Osteoblast (primary cell): ENCODE data around the gene MDGA2. TPM values are rescaled to one million over a fixed set of nuclear protein-coding genes. Genes with fewer than 3 reads are reported as not detected.
"Not testable (repeated sequence)": the region's sequence is repeated elsewhere in the genome, so short reads cannot be mapped to it uniquely, and the experiment has no call there.

Experiments used
- DNase-seq: peaks from one replicate; pipeline ENCODE4 v3.0.0; 2011; ENCODE audit warnings: low spot score, mixed read lengths; ENCODE audit not compliant: insufficient read length; ENCODE audit errors: missing footprints
- H2AFZ ChIP-seq: 2 replicates; pipeline ENCODE4 v1.6.0; 2011; ENCODE audit warnings: mild to moderate bottlenecking, low read length
- H3K27ac ChIP-seq: 2 replicates; pipeline ENCODE4 v1.5.1; 2011; ENCODE audit warnings: mild to moderate bottlenecking, low read depth, low read length, moderate library complexity
- H3K27me3 ChIP-seq: 2 replicates; pipeline ENCODE4 v1.6.0; 2012; ENCODE audit warnings: mild to moderate bottlenecking, control low read depth, inconsistent platforms, low read length, moderate library complexity; ENCODE audit not compliant: insufficient read depth
- H3K36me3 ChIP-seq: 2 replicates; pipeline ENCODE4 v1.5.1; 2011; ENCODE audit warnings: mild to moderate bottlenecking, low read length, control low read depth, moderate library complexity; ENCODE audit not compliant: insufficient read depth
- H3K4me1 ChIP-seq: 2 replicates; pipeline ENCODE4 v1.5.1; 2011; ENCODE audit warnings: mild to moderate bottlenecking, low read length, control low read depth, moderate library complexity; ENCODE audit not compliant: insufficient read depth
- H3K4me2 ChIP-seq: 2 replicates; pipeline ENCODE4 v1.6.0; 2011; ENCODE audit warnings: mild to moderate bottlenecking, low read length; ENCODE audit not compliant: insufficient read depth
- H3K4me3 ChIP-seq: fragments of 200-600 bp; sonication (generic); 3 replicates; pipeline ENCODE4 v1.5.1; 2012; ENCODE audit warnings: mild to moderate bottlenecking, low read length, inconsistent platforms; ENCODE audit not compliant: insufficient read depth
- H3K79me2 ChIP-seq: 2 replicates; pipeline ENCODE4 v1.6.0; 2012; ENCODE audit warnings: mild to moderate bottlenecking, low read length, control low read depth, inconsistent platforms; ENCODE audit not compliant: insufficient read depth
- H3K9me3 ChIP-seq: 2 replicates; pipeline ENCODE4 v1.5.1; 2011; ENCODE audit warnings: low read depth, low read length, control low read depth
- H4K20me1 ChIP-seq: 2 replicates; pipeline ENCODE4 v1.6.0; 2012; ENCODE audit warnings: mild to moderate bottlenecking, low read length, control low read depth; ENCODE audit not compliant: insufficient read depth
- total RNA-seq: library from RNA; depleted of rRNA; stranded (reverse); fragments of >200 nt; gene quantifications from 2 replicates; pipeline ENCODE4 v1.2.3, GENCODE V29; 2012
- TF ChIP-seq, protein P1 (sequence below): IDR thresholded peaks from 2 replicates; pipeline ENCODE4 v1.5.1; 2011; ENCODE audit warnings: mild to moderate bottlenecking, low read depth, low read length, moderate library complexity; ENCODE audit errors: extremely low read depth

The MDGA2 gene
- total RNA-seq, 1 donor, result not detected

DNA sequence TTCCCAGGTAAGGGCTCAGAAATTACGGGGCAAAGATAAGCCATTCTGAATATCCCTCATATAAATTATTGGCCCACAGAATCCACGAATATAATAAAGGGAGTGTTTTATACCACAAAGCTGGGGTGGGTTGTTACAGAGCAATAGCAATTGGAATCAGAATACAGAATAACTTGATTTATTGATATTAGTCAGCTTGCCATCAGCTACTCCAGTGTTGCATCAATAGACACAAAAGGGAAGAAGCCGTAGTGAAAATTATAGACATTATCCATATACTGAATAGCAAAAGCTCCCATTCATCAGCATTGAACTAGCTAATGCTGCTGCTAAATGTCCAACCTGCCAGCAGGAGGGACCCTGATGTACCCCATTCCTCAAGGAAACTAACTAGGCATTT, 18.3 kb downstream of the MDGA2 start:
- Histone ChIP-seq H3K27me3 (no peaks in the 10 kb centered on the region), H3K4me3 (no peak overlapping the region), H3K79me2 (no peaks in the 10 kb centered on the region), H3K9me3 (peaks cover 4% of the 10 kb centered on the region), H3K4me1 (no peaks in the 10 kb centered on the region), H2AFZ (no peak overlapping the region), H4K20me1 (no peaks in the 10 kb centered on the region), H3K4me2 (no peak overlapping the region), H3K27ac (no peak overlapping the region), H3K36me3 (no peaks in the 10 kb centered on the region)
- TF ChIP-seq, protein P1, sequence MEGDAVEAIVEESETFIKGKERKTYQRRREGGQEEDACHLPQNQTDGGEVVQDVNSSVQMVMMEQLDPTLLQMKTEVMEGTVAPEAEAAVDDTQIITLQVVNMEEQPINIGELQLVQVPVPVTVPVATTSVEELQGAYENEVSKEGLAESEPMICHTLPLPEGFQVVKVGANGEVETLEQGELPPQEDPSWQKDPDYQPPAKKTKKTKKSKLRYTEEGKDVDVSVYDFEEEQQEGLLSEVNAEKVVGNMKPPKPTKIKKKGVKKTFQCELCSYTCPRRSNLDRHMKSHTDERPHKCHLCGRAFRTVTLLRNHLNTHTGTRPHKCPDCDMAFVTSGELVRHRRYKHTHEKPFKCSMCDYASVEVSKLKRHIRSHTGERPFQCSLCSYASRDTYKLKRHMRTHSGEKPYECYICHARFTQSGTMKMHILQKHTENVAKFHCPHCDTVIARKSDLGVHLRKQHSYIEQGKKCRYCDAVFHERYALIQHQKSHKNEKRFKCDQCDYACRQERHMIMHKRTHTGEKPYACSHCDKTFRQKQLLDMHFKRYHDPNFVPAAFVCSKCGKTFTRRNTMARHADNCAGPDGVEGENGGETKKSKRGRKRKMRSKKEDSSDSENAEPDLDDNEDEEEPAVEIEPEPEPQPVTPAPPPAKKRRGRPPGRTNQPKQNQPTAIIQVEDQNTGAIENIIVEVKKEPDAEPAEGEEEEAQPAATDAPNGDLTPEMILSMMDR, result no peak
- DNase-seq, result no peak

DNA sequence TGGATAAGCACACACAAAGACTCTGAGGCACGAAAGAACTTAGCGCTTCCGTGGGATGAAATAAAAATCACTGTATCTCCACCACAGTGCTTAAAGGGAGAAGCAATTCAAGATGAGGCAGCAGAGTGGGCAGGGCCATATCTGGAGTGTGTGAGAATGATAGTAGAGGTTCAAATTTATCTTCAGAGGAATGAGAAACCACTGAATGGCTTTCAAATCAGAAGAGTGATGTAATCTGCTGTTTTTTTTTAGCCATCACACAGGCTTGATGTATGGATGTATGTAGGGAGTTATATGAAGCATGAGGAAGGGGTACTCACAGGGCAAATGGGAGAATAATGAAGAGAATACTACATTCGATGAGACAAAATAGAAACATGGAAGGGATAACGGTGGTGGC, 24.1 kb downstream of the MDGA2 start:
- DNase-seq, result no peak
- Histone ChIP-seq H2AFZ (no peak overlapping the region), H4K20me1 (no peaks in the 10 kb centered on the region), H3K9me3 (peaks cover 4% of the 10 kb centered on the region), H3K27me3 (no peaks in the 10 kb centered on the region), H3K4me3 (no peak overlapping the region), H3K27ac (no peak overlapping the region), H3K4me1 (no peaks in the 10 kb centered on the region), H3K79me2 (no peaks in the 10 kb centered on the region), H3K4me2 (no peak overlapping the region), H3K36me3 (no peaks in the 10 kb centered on the region)
- TF ChIP-seq, protein P1, result no peak

DNA sequence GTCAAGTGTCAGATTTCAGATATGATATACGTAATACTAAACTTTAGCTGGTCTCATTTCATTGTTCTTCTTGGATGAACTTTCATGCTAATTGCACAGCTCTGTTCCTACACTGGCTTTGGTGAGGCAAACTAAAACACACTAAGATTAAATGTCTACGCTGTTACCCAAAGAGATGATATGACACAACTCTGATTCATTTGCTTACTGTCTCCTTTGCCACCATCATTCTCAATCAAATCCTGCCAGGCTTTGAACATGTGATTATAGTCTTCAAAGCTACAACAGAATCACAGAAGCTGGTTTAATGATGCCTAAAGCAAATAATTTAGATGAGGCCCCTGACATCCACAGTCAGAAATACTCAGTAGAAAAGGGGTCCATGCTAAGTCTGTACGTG, 37.7 kb downstream of the MDGA2 start:
- TF ChIP-seq, protein P1, result no peak
- Histone ChIP-seq H3K4me2 (no peak overlapping the region), H4K20me1 (no peaks in the 10 kb centered on the region), H3K27ac (no peak overlapping the region), H3K4me1 (no peaks in the 10 kb centered on the region), H3K27me3 (no peaks in the 10 kb centered on the region), H3K9me3 (no peaks in the 10 kb centered on the region), H3K4me3 (no peak overlapping the region), H3K79me2 (no peaks in the 10 kb centered on the region), H2AFZ (no peak overlapping the region), H3K36me3 (no peaks in the 10 kb centered on the region)
- no peak for DNase-seq

DNA sequence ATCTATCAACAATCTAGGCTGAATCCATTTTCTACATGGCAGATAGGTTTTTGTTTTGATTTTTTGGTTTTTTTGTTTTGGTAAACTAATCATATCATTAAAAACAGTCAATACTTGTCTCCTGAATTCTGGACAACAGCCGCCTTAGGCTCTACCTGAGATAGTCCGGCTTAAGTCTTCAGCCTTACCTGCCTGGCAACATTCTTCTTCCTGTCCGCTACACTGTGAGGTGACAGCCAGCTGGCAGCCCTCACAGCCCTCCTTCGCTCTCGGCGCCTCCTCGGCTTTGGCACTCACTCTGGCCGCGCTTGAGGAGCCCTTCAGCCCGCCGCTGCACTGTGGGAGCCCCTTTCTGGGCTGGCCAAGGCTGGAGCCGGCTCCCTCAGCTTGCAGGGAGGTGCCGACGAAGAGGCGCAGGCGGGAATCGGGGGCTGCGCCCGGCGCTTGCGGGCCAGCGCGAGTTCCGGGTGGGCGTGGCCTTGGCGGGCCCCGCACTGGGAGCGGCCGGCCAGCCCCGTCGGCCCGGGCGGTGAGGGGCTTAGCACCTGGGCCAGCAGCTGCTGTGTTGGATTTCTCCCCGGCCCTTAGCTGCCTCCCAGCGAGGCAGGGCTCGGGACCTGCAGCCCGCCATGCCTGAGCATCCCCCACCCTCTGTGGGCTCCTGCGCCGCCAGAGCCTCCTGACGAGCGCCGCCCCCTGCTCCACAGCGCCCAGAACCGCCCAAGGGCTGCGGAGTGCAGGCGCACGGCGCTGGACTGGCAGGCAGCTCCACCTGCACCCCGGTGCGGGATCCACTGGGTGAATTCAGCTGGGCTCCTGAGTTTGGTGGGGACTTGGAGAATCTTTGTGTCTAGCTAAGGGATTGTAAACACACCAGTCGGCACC, 49.0 kb downstream of the MDGA2 start:
- Histone ChIP-seq H3K27ac (no peak overlapping the region), H3K4me3 (no peak overlapping the region), H2AFZ (no peak overlapping the region), H3K27me3 (no peaks in the 10 kb centered on the region), H3K9me3 (peaks cover 3% of the 10 kb centered on the region), H3K4me2 (no peak overlapping the region), H4K20me1 (no peaks in the 10 kb centered on the region), H3K36me3 (no peaks in the 10 kb centered on the region), H3K79me2 (no peaks in the 10 kb centered on the region), H3K4me1 (no peaks in the 10 kb centered on the region)
- TF ChIP-seq, protein P1, result no peak
- DNase-seq, result no peak

DNA sequence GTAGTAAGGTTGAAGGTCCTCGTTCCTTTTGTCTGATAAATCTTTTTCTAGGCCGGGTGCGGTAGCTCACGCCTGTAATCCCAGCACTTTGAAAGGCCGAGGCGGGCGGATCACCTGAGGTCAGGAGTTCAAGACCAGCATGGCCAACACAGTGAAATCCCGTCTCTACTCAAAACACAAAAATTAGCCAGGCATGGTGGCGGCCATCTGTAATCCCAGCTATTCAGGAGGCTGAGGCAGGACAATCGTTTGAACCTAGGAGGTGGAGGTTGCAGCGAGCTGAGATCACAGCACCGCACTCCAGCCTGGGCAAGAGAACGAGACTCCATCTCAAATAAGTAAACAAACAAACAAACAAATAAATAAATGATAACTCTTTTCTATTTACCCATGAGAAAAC, 51.3 kb downstream of the MDGA2 start:
- not testable (repeated sequence) for H3K4me3 ChIP-seq, H3K4me2 ChIP-seq, H3K4me1 ChIP-seq, H3K27ac ChIP-seq, H3K9me3 ChIP-seq, H4K20me1 ChIP-seq, H3K27me3 ChIP-seq, H3K79me2 ChIP-seq, DNase-seq, H2AFZ ChIP-seq, H3K36me3 ChIP-seq
